Tibial nerve (tissue), 4 donors: ENCODE data around the gene GPR150.

Experiments
- CTCF ChIP-seq, 5 experiments: fragments of 200-600 bp in 3 of 5; fragments of 450-650 bp in 2 of 5; sonication (generic) in 3 of 5; IDR thresholded peaks; one replicate each; pipeline ENCODE4 v1.5.1; 2016 to 2019; ENCODE audit warnings: antibody characterized with exemption in 5 of 5, mild to moderate bottlenecking in 3 of 5, moderate library complexity in 2 of 5
- EP300 ChIP-seq, 2 donors: sonication (generic); formaldehyde crosslinking; IDR thresholded peaks; one replicate each; pipeline ENCODE4 v1.6.1; 2017; ENCODE audit warnings: antibody characterized with exemption in 2 of 2, mild to moderate bottlenecking in 1 of 2

GRCh38 chr5:95667061-95667618 lies 47.3 kb downstream of the GPR150 start:
- TF ChIP-seq EP300 (IDR thresholded peaks at IDR 0.05) (no peak), CTCF (IDR thresholded peaks at IDR 0.05) (no peak)
